Common myeloid progenitor, CD34-positive (primary cell): Measurements from ENCODE around the gene SEMA5A.

Experiments
- CTCF ChIA-PET: fragments of 350-600 bp; sonication (Branson Sonifier 250); formaldehyde crosslinking; loops from one replicate; lab custom pipeline; 2021; ENCODE audit warnings: antibody characterized with exemption; lab: Charles Lee
- POLR2A ChIA-PET: fragments of 350-600 bp; sonication (Branson Sonifier 250); formaldehyde crosslinking; loops from one replicate; lab custom pipeline; 2021; ENCODE audit warnings: antibody characterized with exemption; lab: Charles Lee
- DNase-seq, 3 donors: peaks; one replicate each; pipeline versions ENCODE4 v3.0.0 to v3.0.0-alpha.2; 2013
- H3K27ac ChIP-seq, 2 experiments: 1 replicate in 1 of 2; 2 replicates in 1 of 2; pipeline ENCODE4 v1.7.0; 2013; ENCODE audit warnings: inconsistent platforms in 2 of 2, low read length in 2 of 2, mild to moderate bottlenecking in 2 of 2, low read depth in 1 of 2, moderate library complexity in 1 of 2; ENCODE audit not compliant: severe bottlenecking in 2 of 2, insufficient read depth in 1 of 2, poor library complexity in 1 of 2
- H3K27me3 ChIP-seq, 5 experiments: replicated peaks in 2 of 5; 1 replicate in 3 of 5; 2 replicates in 2 of 5; pipeline versions ENCODE4 v1.6.1 to v1.7.0; 2013; ENCODE audit warnings: low read length in 4 of 5, mild to moderate bottlenecking in 2 of 5, moderate library complexity in 2 of 5, inconsistent platforms in 1 of 5; ENCODE audit not compliant: insufficient read depth in 5 of 5, control insufficient read depth in 4 of 5
- H3K36me3 ChIP-seq, 4 experiments: 1 replicate in 2 of 4; 2 replicates in 2 of 4; pipeline versions ENCODE4 v1.6.1 to v1.7.0; 2013; ENCODE audit warnings: low read length in 3 of 4, control low read depth in 1 of 4, mild to moderate bottlenecking in 1 of 4; ENCODE audit not compliant: control insufficient read depth in 4 of 4, insufficient read depth in 4 of 4
- H3K4me1 ChIP-seq, 4 experiments: 1 replicate in 3 of 4; 2 replicates in 1 of 4; pipeline versions ENCODE4 v1.6.1 to v1.7.1; 2013; ENCODE audit warnings: low read length in 3 of 4, mild to moderate bottlenecking in 3 of 4, control low read depth in 1 of 4, inconsistent platforms in 1 of 4, moderate library complexity in 1 of 4; ENCODE audit not compliant: control insufficient read depth in 4 of 4, insufficient read depth in 4 of 4; ENCODE audit errors: control extremely low read depth in 1 of 4
- H3K4me3 ChIP-seq, 7 experiments: 1 replicate in 4 of 7; 2 replicates in 3 of 7; pipeline versions ENCODE4 v1.5.1 to v1.7.0; 2013; ENCODE audit warnings: mild to moderate bottlenecking in 7 of 7, low read length in 6 of 7, moderate library complexity in 6 of 7, inconsistent platforms in 2 of 7, low read depth in 2 of 7, control low read depth in 1 of 7; ENCODE audit not compliant: insufficient read depth in 4 of 7, control insufficient read depth in 1 of 7; ENCODE audit errors: extremely low read depth in 1 of 7
- H3K9me3 ChIP-seq, 5 experiments: 1 replicate in 4 of 5; 2 replicates in 1 of 5; pipeline versions ENCODE4 v1.6.1 to v1.7.1; 2013; ENCODE audit warnings: low read length in 4 of 5, mild to moderate bottlenecking in 2 of 5, inconsistent platforms in 1 of 5, low read depth in 1 of 5, moderate library complexity in 1 of 5; ENCODE audit not compliant: control insufficient read depth in 4 of 5, insufficient read depth in 2 of 5; ENCODE audit errors: control extremely low read depth in 1 of 5
- WGBS: methylation state at CpG from one replicate; pipeline ENCODE4 v1.1.5; 2013; ENCODE audit not compliant: insufficient coverage; 5-methylcytosine and 5-hydroxymethylcytosine counted together

Gene SEMA5A

GRCh38 chr5:9209846-9210492, 335.9 kb downstream of the SEMA5A start:
- WGBS, result 85% methylated on average over 2 of the region's 3 CpGs
- Histone ChIP-seq H3K4me1 (no peaks in the 10 kb centered on the region), H3K36me3 (no peaks in the 10 kb centered on the region), H3K9me3 (no peaks in the 10 kb centered on the region), H3K27ac (no peak overlapping the region), H3K4me3 (no peak overlapping the region), H3K27me3 (no peaks in the 10 kb centered on the region)
- CTCF ChIA-PET, result interaction anchor here (0.9 to 1.2 kb wide), 2 partner anchors 1281 to 1284 kb away, joined by 3 read pairs; no protein-coding TSS in a partner anchor
- DNase-seq, result no peak
- POLR2A ChIA-PET, result interaction anchor here (0.5 kb wide), 1 partner anchor 65 kb away, joined by 3 read pairs; no protein-coding TSS in a partner anchor

DNA sequence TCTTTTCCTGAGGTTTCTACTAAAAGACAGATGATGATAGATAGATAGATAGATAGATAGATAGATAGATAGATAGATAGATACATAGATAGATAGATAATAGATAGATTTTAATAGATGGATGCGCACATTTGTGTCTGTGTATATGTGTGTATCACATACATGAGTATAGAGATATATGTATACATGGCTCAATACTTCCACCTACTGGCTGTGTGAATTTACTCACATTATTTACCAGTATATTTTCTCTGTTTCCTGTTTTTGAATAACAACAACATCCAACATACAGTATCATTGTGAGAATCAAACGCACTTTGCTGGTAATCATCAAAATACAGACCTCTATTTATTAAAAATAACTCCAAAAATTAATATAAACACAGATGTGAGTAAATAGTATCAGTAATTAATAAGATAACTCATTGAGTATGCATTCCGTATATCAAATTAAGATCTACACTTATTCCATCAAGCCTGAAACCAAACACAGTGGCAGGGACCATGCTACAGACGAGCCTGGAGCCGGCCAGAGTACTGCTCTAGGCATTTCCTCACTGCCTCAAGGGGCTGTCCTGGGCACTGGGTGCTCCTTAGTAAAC, 338.0 kb downstream of the SEMA5A start:
- ChIA-PET POLR2A (no interaction called here), CTCF (interaction anchor here (1.0 to 1.6 kb wide), 10 partner anchors 14 to 1322 kb away, joined by 3 to 15 read pairs (median 4); no protein-coding TSS in a partner anchor)
- Histone ChIP-seq H3K4me1 (no peaks in the 10 kb centered on the region), H3K4me3 (no peak overlapping the region), H3K9me3 (no peaks in the 10 kb centered on the region), H3K27ac (no peak overlapping the region), H3K36me3 (no peaks in the 10 kb centered on the region), H3K27me3 (no peaks in the 10 kb centered on the region)
- WGBS, result 8% methylated on average over 2 of the region's 5 CpGs
- peak; percentile 52 to 74 (median 62) for DNase-seq

- ChIA-PET CTCF (no interaction called here), POLR2A (interaction anchor here (0.7 kb wide), 1 partner anchor 141 kb away, joined by 3 read pairs; no protein-coding TSS in a partner anchor)
These were observed 343.2 kb downstream of the SEMA5A start for GRCh38 chr5:9202636-9203035.

DNA sequence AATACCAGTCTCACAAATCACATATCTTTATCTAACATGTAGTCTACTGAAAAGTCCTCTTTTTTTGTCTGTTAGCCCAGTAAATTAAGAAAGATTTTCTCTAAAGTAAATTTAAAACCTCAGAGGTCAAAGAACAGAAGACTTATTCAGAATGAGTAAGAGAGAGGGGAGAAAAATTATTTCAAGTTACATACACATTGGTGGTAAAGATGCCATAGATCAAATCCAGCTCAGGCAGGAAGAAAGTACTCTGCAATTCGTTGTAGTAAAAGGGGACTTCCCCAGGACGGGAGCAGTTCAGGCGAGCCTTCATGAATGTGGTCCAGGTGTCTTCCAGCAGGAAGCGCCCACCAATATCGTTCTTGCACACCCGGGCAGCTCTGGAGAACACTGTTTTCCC, 344.1 kb downstream of the SEMA5A start:
- H3K36me3 ChIP-seq, result no peaks in the 10 kb centered on the region
- 73% methylated on average over 6 of the region's 6 CpGs for WGBS
- no peak for DNase-seq

More at GRCh38 chr5:9202636-9203035, 343.2 kb downstream of the SEMA5A start:
- DNase-seq, result no peak
- no peaks in the 10 kb centered on the region for H3K27me3 ChIP-seq
- H3K36me3 ChIP-seq, result no peaks in the 10 kb centered on the region
- H3K4me1 ChIP-seq, result no peaks in the 10 kb centered on the region
- H3K27ac ChIP-seq, result no peak overlapping the region
- no peak overlapping the region for H3K4me3 ChIP-seq
- H3K9me3 ChIP-seq, result no peaks in the 10 kb centered on the region
- WGBS, result no CpG with 5 or more reads among the region's 2 CpGs

DNA sequence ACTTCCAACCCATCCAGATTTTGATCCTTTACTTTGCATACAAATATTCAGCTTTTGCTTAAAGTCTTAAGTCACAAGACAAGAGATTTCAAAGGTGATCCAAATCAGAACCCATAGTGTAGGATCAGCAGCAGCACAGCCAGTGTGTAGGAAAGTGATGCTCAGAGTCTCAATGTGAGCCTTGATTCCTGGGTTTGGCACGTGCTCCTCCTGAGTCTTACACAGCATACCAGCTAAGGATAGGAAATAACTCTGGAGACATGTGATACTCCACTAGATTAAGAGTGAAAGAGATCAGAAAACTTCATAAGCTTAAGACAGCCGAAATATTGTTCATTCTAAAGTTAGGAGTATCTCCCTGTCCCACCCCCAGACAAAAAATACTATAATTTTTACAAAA, 344.9 kb downstream of the SEMA5A start:
- Histone ChIP-seq H3K9me3 (no peaks in the 10 kb centered on the region), H3K4me1 (no peaks in the 10 kb centered on the region), H3K4me3 (no peak overlapping the region), H3K27ac (no peak overlapping the region), H3K27me3 (no peaks in the 10 kb centered on the region), H3K36me3 (no peaks in the 10 kb centered on the region)
- 60% methylated on average over 1 of the region's 2 CpGs for WGBS
- ChIA-PET POLR2A (no interaction called here), CTCF (interaction anchor here (1.7 kb wide), 1 partner anchor 444 kb away, joined by 3 read pairs; no protein-coding TSS in a partner anchor)
- no peak for DNase-seq

More for the DNA sequence above, 344.1 kb downstream of the SEMA5A start:
- no peaks in the 10 kb centered on the region for H3K27me3 ChIP-seq
- no peaks in the 10 kb centered on the region for H3K4me1 ChIP-seq
- H3K27ac ChIP-seq, result no peak overlapping the region
- ChIA-PET CTCF (interaction anchor here (1.7 kb wide), 1 partner anchor 445 kb away, joined by 3 read pairs; no protein-coding TSS in a partner anchor), POLR2A (no interaction called here)
- no peak overlapping the region for H3K4me3 ChIP-seq
- H3K9me3 ChIP-seq, result no peaks in the 10 kb centered on the region

DNA sequence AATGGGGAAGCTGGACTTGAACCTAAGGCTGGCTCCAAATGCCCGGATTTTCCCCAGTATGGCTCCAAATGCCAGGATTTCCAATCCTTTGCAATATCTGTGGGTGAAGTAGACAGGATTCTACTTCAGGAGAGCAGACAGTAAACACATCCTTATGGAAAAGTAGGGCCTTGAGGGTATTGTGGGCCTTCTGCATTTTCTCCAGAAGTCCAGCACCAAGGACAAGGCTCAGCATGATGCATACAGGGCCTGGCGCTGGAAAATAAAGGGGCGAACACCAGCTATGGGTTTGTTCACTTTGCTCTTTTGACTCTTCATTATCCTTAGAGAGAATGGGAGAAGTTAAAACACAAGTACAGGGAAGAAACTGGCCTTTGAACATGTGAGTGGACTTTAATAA, 347.5 kb downstream of the SEMA5A start:
- H3K27me3 ChIP-seq, result no peaks in the 10 kb centered on the region
- no peaks in the 10 kb centered on the region for H3K9me3 ChIP-seq
- no peaks in the 10 kb centered on the region for H3K4me1 ChIP-seq
- no peak overlapping the region for H3K4me3 ChIP-seq
- no CpG with 5 or more reads among the region's 3 CpGs for WGBS
- no peaks in the 10 kb centered on the region for H3K36me3 ChIP-seq
- no peak for DNase-seq
- ChIA-PET CTCF (interaction anchor here (1.5 kb wide), 1 partner anchor 27 kb away, joined by 3 read pairs; no protein-coding TSS in a partner anchor), POLR2A (no interaction called here)
- H3K27ac ChIP-seq, result no peak overlapping the region

DNA sequence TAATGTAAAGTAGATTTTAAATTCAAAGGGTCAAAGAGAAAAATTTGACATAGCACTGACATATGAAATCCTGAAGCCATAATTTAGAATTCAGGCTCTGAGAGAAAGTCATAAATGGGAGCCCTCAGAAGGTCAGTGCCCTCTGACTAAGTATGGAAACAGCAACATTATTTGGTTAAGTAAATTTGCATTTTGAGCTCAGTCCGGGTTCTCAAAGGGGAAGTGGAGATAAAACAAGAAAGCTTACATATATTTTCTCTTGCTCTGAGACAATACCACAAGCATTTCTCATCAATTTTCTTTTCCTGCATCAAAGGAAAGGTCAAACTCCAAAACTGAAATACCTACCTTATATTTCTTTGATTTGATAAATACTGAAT, 348.0 kb downstream of the SEMA5A start:
- no peak for DNase-seq
- ChIA-PET CTCF (no interaction called here), POLR2A (no interaction called here)
- Histone ChIP-seq H3K9me3 (no peaks in the 10 kb centered on the region), H3K27me3 (no peaks in the 10 kb centered on the region), H3K27ac (no peak overlapping the region), H3K4me1 (no peaks in the 10 kb centered on the region), H3K4me3 (no peak overlapping the region), H3K36me3 (no peaks in the 10 kb centered on the region)
- no CpG with 5 or more reads among the region's 1 CpG for WGBS
